DND-41 (cell line): Measurements from ENCODE around the gene RAB14.

Source experiments
- ATAC-seq: fragments of 200-7000 bp; cut with Tn5 transposase; 3 replicates; pipeline ENCODE4 v1.9.1; 2021; ENCODE audit warnings: low read depth; ENCODE audit not compliant: insufficient read depth
- DNase-seq: peaks from one replicate; pipeline ENCODE4 v3.0.0-alpha.2; 2020
- H2AFZ ChIP-seq: 2 replicates; pipeline ENCODE4 v1.6.0; 2012; ENCODE audit warnings: low read depth, low read length
- H3K27ac ChIP-seq: 2 replicates; pipeline ENCODE4 v1.5.1; 2012; ENCODE audit warnings: low read length, inconsistent platforms
- H3K27me3 ChIP-seq: fragments of 200-600 bp; sonication (generic); 2 replicates; pipeline ENCODE4 v1.6.0; 2012; ENCODE audit warnings: low read length, mild to moderate bottlenecking, inconsistent platforms; ENCODE audit not compliant: insufficient read depth, poor library complexity
- H3K36me3 ChIP-seq: 2 replicates; pipeline ENCODE4 v1.5.1; 2012; ENCODE audit warnings: low read length, inconsistent platforms; ENCODE audit not compliant: insufficient read depth
- H3K4me1 ChIP-seq: 2 replicates; pipeline ENCODE4 v1.5.1; 2012; ENCODE audit warnings: mild to moderate bottlenecking, low read length; ENCODE audit not compliant: insufficient read depth
- H3K4me2 ChIP-seq: 2 replicates; pipeline ENCODE4 v1.6.0; 2012; ENCODE audit warnings: mild to moderate bottlenecking, moderate library complexity, low read length, inconsistent platforms; ENCODE audit not compliant: insufficient read depth
- H3K4me3 ChIP-seq, 2 experiments: fragments of 200-600 bp in 1 of 2; shearing (Covaris generic) in 1 of 2; 2 replicates each; pipeline ENCODE4 v1.5.1; 2012 to 2016; ENCODE audit warnings: inconsistent platforms in 2 of 2, low read length in 2 of 2, mild to moderate bottlenecking in 2 of 2, low read depth in 1 of 2, moderate library complexity in 1 of 2
- H3K79me2 ChIP-seq: 2 replicates; pipeline ENCODE4 v1.6.0; 2012; ENCODE audit warnings: low read length, inconsistent platforms; ENCODE audit not compliant: insufficient read depth
- H3K9ac ChIP-seq: 2 replicates; pipeline ENCODE4 v1.6.0; 2012; ENCODE audit warnings: low read depth, mild to moderate bottlenecking, inconsistent platforms, low read length, moderate library complexity
- H3K9me3 ChIP-seq: 2 replicates; pipeline ENCODE4 v1.5.1; 2012; ENCODE audit warnings: low read length, moderate library complexity, mild to moderate bottlenecking, inconsistent platforms; ENCODE audit not compliant: insufficient read depth, severe bottlenecking
- H4K20me1 ChIP-seq: 2 replicates; pipeline ENCODE4 v1.6.0; 2012; ENCODE audit warnings: low read length; ENCODE audit not compliant: insufficient read depth
- CTCF ChIP-seq: IDR thresholded peaks from 2 replicates; pipeline ENCODE4 v1.5.1; 2012; ENCODE audit warnings: borderline replicate concordance, low read length, moderate library complexity, mild to moderate bottlenecking; ENCODE audit not compliant: poor library complexity, severe bottlenecking; ENCODE audit errors: extremely low read depth
- EZH2 ChIP-seq: IDR thresholded peaks from 3 replicates; pipeline ENCODE4 v1.6.1; 2012; ENCODE audit warnings: borderline replicate concordance, low read depth, mild to moderate bottlenecking, moderate library complexity, low read length, inconsistent platforms; ENCODE audit not compliant: severe bottlenecking

Gene RAB14

GRCh38 chr9:121234832-121235161 lies 33.1 kb upstream of the RAB14 start:
- TF ChIP-seq EZH2 = no peak
- TF ChIP-seq CTCF = no peak
- H3K9ac ChIP-seq = no peak overlapping the region
- H3K4me1 ChIP-seq = no peaks in the 10 kb centered on the region
- no peaks in the 10 kb centered on the region for H3K27me3 ChIP-seq
- H3K27ac ChIP-seq = no peak overlapping the region
- no peak for ATAC-seq
- H3K9me3 ChIP-seq = no peaks in the 10 kb centered on the region
- no peak for DNase-seq
- H3K4me3 ChIP-seq = no peak overlapping the region
- no peaks in the 10 kb centered on the region for H3K36me3 ChIP-seq
- no peak overlapping the region for H3K4me2 ChIP-seq
- no peaks in the 10 kb centered on the region for H3K79me2 ChIP-seq
- no peaks in the 10 kb centered on the region for H4K20me1 ChIP-seq
- no peak overlapping the region for H2AFZ ChIP-seq

GRCh38 chr9:121233906-121234831 lies 32.5 kb upstream of the RAB14 start:
- no peaks in the 10 kb centered on the region for H3K36me3 ChIP-seq
- DNase-seq (no peak), ATAC-seq (no peak)
- H3K4me3 ChIP-seq = no peak overlapping the region
- no peaks in the 10 kb centered on the region for H3K4me1 ChIP-seq
- no peak overlapping the region for H3K4me2 ChIP-seq
- TF ChIP-seq EZH2 (no peak), CTCF (no peak)
- H3K9ac ChIP-seq = no peak overlapping the region
- no peaks in the 10 kb centered on the region for H3K9me3 ChIP-seq
- no peaks in the 10 kb centered on the region for H4K20me1 ChIP-seq
- no peaks in the 10 kb centered on the region for H3K79me2 ChIP-seq
- no peak overlapping the region for H3K27ac ChIP-seq
- no peak overlapping the region for H2AFZ ChIP-seq
- no peaks in the 10 kb centered on the region for H3K27me3 ChIP-seq

GRCh38 chr9:121232251-121232650 lies 30.6 kb upstream of the RAB14 start:
- Histone ChIP-seq H3K9me3 (no peaks in the 10 kb centered on the region), H3K79me2 (no peaks in the 10 kb centered on the region), H3K4me1 (no peaks in the 10 kb centered on the region), H3K9ac (no peak overlapping the region), H3K27me3 (no peaks in the 10 kb centered on the region), H4K20me1 (no peaks in the 10 kb centered on the region), H3K4me2 (no peak overlapping the region), H2AFZ (no peak overlapping the region), H3K27ac (no peak overlapping the region), H3K36me3 (no peaks in the 10 kb centered on the region), H3K4me3 (no peak overlapping the region)
- ATAC-seq = no peak
- TF ChIP-seq CTCF (no peak), EZH2 (no peak)
- DNase-seq = no peak
